SK-N-SH (cell line): ENCODE results near the gene ARHGAP21. TPM values are rescaled to one million over a fixed set of nuclear protein-coding genes. Genes with fewer than 3 reads are reported as not detected.

Experiments
- CTCF ChIA-PET: fragments of 300-600, 350-600 bp; formaldehyde crosslinking; extraction: SDS; loops from one replicate; lab custom pipeline; 2021; lab: Yijun Ruan, JAX
- POLR2A ChIA-PET: fragments of 350-600 bp; sonication (Branson Sonifier 250); formaldehyde crosslinking; extraction: SDS; loops from one replicate; lab custom pipeline; 2020; ENCODE audit warnings: antibody characterized with exemption, inconsistent platforms; lab: Yijun Ruan, JAX
- DNase-seq: peaks from one replicate; pipeline ENCODE4 v3.0.0; 2012
- H2AFZ ChIP-seq: fragments of 200-600 bp; sonication (generic); 2 replicates; pipeline ENCODE4 v1.8.1; 2016; ENCODE audit warnings: antibody characterized with exemption, mild to moderate bottlenecking, low read depth
- H3F3A ChIP-seq: fragments of 200-600 bp; sonication (generic); replicated peaks from 2 replicates; pipeline ENCODE3; 2016; ENCODE audit warnings: antibody characterized with exemption, mild to moderate bottlenecking; ENCODE audit not compliant: insufficient read depth
- H3K27ac ChIP-seq, 2 experiments: fragments of 200-500 bp in 1 of 2; fragments of 200-600 bp in 1 of 2; sonication (Bioruptor generic) in 1 of 2; sonication (generic), shearing (Covaris generic) in 1 of 2; 2 replicates each; pipeline versions ENCODE4 v1.5.1 to v1.6.1; 2014 to 2016; ENCODE audit warnings: low read depth in 2 of 2, inconsistent platforms in 1 of 2, low read length in 1 of 2, mild to moderate bottlenecking in 1 of 2, mixed read lengths in 1 of 2
- H3K27me3 ChIP-seq: fragments of 200-600 bp; sonication (generic), shearing (Covaris generic); 2 replicates; pipeline ENCODE4 v1.6.1; 2016; ENCODE audit warnings: mixed run types; ENCODE audit not compliant: insufficient read depth
- H3K36me3 ChIP-seq, 2 experiments: fragments of 200-500 bp in 1 of 2; fragments of 200-600 bp in 1 of 2; sonication (Bioruptor generic) in 1 of 2; sonication (generic) in 1 of 2; replicated peaks in 1 of 2; 2 replicates each; pipeline versions ENCODE3 to v1.5.1; 2014 to 2016; ENCODE audit warnings: low read length in 1 of 2, mild to moderate bottlenecking in 1 of 2; ENCODE audit not compliant: insufficient read depth in 2 of 2, control insufficient read depth in 1 of 2
- H3K4me1 ChIP-seq, 2 experiments: fragments of 200-500 bp in 1 of 2; fragments of 200-600 bp in 1 of 2; sonication (Bioruptor generic) in 1 of 2; sonication (generic), shearing (Covaris generic) in 1 of 2; 2 replicates each; pipeline versions ENCODE4 v1.5.1 to v1.6.1; 2014 to 2016; ENCODE audit warnings: low read depth in 1 of 2, low read length in 1 of 2, mixed run types in 1 of 2; ENCODE audit not compliant: insufficient read depth in 2 of 2, control insufficient read depth in 1 of 2
- H3K4me2 ChIP-seq: fragments of 200-600 bp; sonication (generic), shearing (Covaris generic); 2 replicates; pipeline ENCODE4 v1.6.1; 2017; ENCODE audit warnings: mixed run types
- H3K4me3 ChIP-seq, 2 experiments: fragments of 200-500 bp in 1 of 2; fragments of 200-600 bp in 1 of 2; sonication (Bioruptor generic) in 1 of 2; sonication (generic), shearing (Covaris generic) in 1 of 2; 2 replicates each; pipeline versions ENCODE4 v1.5.1 to v1.8.1; 2014 to 2016; ENCODE audit warnings: low read depth in 2 of 2, inconsistent platforms in 1 of 2, low read length in 1 of 2, mild to moderate bottlenecking in 1 of 2, mixed read lengths in 1 of 2, moderate library complexity in 1 of 2
- H3K79me2 ChIP-seq: fragments of 200-600 bp; sonication (generic); 2 replicates; pipeline ENCODE4 v1.8.1; 2017; ENCODE audit warnings: mild to moderate bottlenecking; ENCODE audit not compliant: insufficient read depth
- H3K9ac ChIP-seq: fragments of 200-600 bp; sonication (generic); 2 replicates; pipeline ENCODE4 v1.6.1; 2017; ENCODE audit warnings: mixed run types
- H3K9me2 ChIP-seq: fragments of 200-600 bp; sonication (generic); 2 replicates; pipeline ENCODE4 v1.6.1; 2017; ENCODE audit warnings: mixed run types
- H3K9me3 ChIP-seq: fragments of 200-600 bp; sonication (generic); 2 replicates; pipeline ENCODE4 v1.6.1; 2017; ENCODE audit warnings: mixed run types, mild to moderate bottlenecking, moderate library complexity
- H4K20me1 ChIP-seq: fragments of 200-600 bp; sonication (generic); 2 replicates; pipeline ENCODE4 v1.6.1; 2017; ENCODE audit warnings: mild to moderate bottlenecking, mixed run types; ENCODE audit not compliant: insufficient read depth
- CTCF ChIP-seq: fragments of 200-600 bp; sonication (generic); IDR thresholded peaks from 2 replicates; pipeline ENCODE4 v1.6.1; 2017; ENCODE audit warnings: antibody characterized with exemption, mild to moderate bottlenecking, moderate library complexity
- FOSL2 ChIP-seq: IDR thresholded peaks from 2 replicates; pipeline ENCODE4 v1.4.0; 2012; ENCODE audit warnings: low read depth, mild to moderate bottlenecking, moderate library complexity, borderline replicate concordance
- FOXJ3 ChIP-seq: sonication (generic); formaldehyde crosslinking; IDR thresholded peaks from 2 replicates; pipeline ENCODE4 v1.5.1; 2020; ENCODE audit warnings: mild to moderate bottlenecking, missing genetic modification reagents
- MEF2A ChIP-seq: IDR thresholded peaks from 2 replicates; pipeline ENCODE4 v1.4.0; 2012; ENCODE audit warnings: low read depth, borderline replicate concordance
- PBX3 ChIP-seq: IDR thresholded peaks from 2 replicates; pipeline ENCODE4; 2012
- RAD21 ChIP-seq: IDR thresholded peaks from 2 replicates; pipeline ENCODE4 v1.6.1; 2012; ENCODE audit warnings: mild to moderate bottlenecking, low read length
- RXRA ChIP-seq: IDR thresholded peaks from 2 replicates; pipeline ENCODE4 v1.4.0; 2012; ENCODE audit warnings: low read depth, mild to moderate bottlenecking, borderline replicate concordance
- TCF12 ChIP-seq: IDR thresholded peaks from 2 replicates; pipeline ENCODE4 v1.4.0; 2012
- USF2 ChIP-seq: fragments of 150-350 bp; IDR thresholded peaks from 2 replicates; pipeline ENCODE4 v1.6.1; 2017; ENCODE audit warnings: antibody characterized with exemption, low read length, low read depth, borderline replicate concordance
- WGBS: methylation state at CpG from one replicate; pipeline ENCODE4 v1.1.6; 2017; ENCODE audit warnings: low lambda C conversion rate; 5-methylcytosine and 5-hydroxymethylcytosine counted together
- polyA plus RNA-seq, 3 experiments: library from polyadenylated mRNA; depleted of rRNA; stranded (reverse); fragments of >200 nt; gene quantifications; 2 replicates each; pipeline ENCODE4 v1.2.3, GENCODE V29; 2012

The ARHGAP21 gene
- polyA plus RNA-seq, 1 of the 3 experiments (the other 2 are of a cell fraction), result 27.8 TPM

- TF ChIP-seq USF2 (no peak), RAD21 (no peak), TCF12 (no peak), FOXJ3 (CRISPR knock-in tag) (no peak)
Measured at GRCh38 chr10:24645022-24645421, 78.7 kb downstream of the ARHGAP21 start (continued).

GRCh38 chr10:24643679-24644209, 79.9 kb downstream of the ARHGAP21 start:
- peaks cover 40% of the 10 kb centered on the region for H3K79me2 ChIP-seq
- peak overlapping the region; percentile 18; the same call in 1 of the 2 replicates for H3K4me2 ChIP-seq

More at GRCh38 chr10:24643679-24644209, 79.9 kb downstream of the ARHGAP21 start:
- Histone ChIP-seq H3F3A (no peaks in the 10 kb centered on the region), H3K9me3 (no peaks in the 10 kb centered on the region), H2AFZ (no peak overlapping the region), H4K20me1 (no peaks in the 10 kb centered on the region), H3K27me3 (no peaks in the 10 kb centered on the region), H3K4me1 (peaks cover 0 to 4% of the 10 kb centered on the region in 2 experiments; a peak in 2 of 4 replicates)
- no peak for TF ChIP-seq RXRA
- TF ChIP-seq FOSL2, result 0 out of 2 replicates have a peak, but pooled peaks have one; percentile 14
- no peak for TF ChIP-seq MEF2A
- TF ChIP-seq TCF12, result no peak
- TF ChIP-seq CTCF, result no peak
- no peak for TF ChIP-seq PBX3
- TF ChIP-seq, all 33 proteins: peak for 1
- ChIA-PET POLR2A (interaction anchor here (0.7 kb wide), 1 partner anchor 534 kb away, joined by 3 read pairs; no protein-coding TSS in a partner anchor), CTCF (interaction anchor here (0.8 to 3.0 kb wide), 6 partner anchors 150 to 462 kb away, joined by 3 to 32 read pairs (median 6); no protein-coding TSS in a partner anchor)
- WGBS, result 89% methylated on average over 6 of the region's 6 CpGs
- H3K36me3 ChIP-seq, result peaks cover 0 to 8% of the 10 kb centered on the region in 2 experiments
- no peak for DNase-seq
- H3K9ac ChIP-seq, result no peak overlapping the region
- peak overlapping the region in 1 of 2 experiments; percentile 27; a peak in 1 of 4 replicates for H3K27ac ChIP-seq
- no peak overlapping the region for H3K4me3 ChIP-seq
- H3K9me2 ChIP-seq, result no peaks in the 10 kb centered on the region
